Activated T-cell treated with anti-CD3 and anti-CD28 coated beads for 24 hours (primary cell): ENCODE data around the gene DAAM2.

ENCODE experiments used
- DNase-seq: peaks from one replicate; pipeline ENCODE4 v3.0.0-alpha.2; 2020; ENCODE audit warnings: low read depth

DAAM2 gene

GRCh38 chr6:39887692-39888450 lies 95.7 kb downstream of the DAAM2 start:
- DNase-seq = no peak

GRCh38 chr6:39889229-39889628 lies 97.1 kb downstream of the DAAM2 start:
- DNase-seq = no peak

GRCh38 chr6:39891353-39891752 lies 99.2 kb downstream of the DAAM2 start:
- no peak for DNase-seq

GRCh38 chr6:39891976-39892375 lies 99.8 kb downstream of the DAAM2 start:
- no peak for DNase-seq

- DNase-seq = no peak
Measured at GRCh38 chr6:39892490-39893129, 100.4 kb downstream of the DAAM2 start.

GRCh38 chr6:39893286-39893685 lies 101.1 kb downstream of the DAAM2 start:
- no peak for DNase-seq

DNA sequence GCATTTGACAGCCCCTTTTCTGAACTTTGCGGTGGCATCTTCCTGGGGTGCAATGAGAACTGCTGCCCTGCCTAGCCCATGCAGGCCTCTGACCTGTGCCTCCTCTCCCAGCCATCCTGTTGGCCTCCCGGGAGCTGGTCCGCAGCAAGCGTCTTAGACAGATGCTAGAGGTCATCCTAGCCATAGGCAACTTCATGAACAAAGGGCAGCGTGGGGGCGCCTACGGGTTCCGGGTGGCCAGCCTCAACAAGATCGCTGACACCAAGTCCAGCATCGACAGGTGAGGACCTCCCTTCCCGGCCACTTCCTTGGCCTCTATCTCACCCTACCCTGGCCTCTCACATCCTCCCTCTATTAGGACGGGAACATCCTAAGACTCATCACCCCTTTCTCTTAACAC lies 104.5 kb downstream of the DAAM2 start:
- DNase-seq = no peak

DNA sequence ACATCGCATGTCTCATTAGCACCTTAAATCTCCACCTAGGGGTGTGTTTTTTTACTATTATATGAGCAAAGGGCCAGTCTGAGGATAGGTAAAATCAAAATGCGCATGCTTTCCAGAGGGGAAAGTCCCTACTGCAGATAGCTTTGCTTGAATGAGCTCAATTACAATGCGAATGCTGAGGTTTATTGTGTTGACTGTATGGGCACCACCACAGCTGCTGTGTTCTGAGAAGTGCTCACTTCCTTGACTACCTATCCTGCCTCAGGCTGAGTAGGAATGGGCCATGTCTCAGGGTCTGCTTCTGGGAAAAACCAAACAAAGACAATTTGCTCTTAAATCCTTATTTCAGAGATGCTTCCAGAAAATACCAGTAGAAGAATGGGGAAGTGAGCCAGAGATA lies 105.5 kb downstream of the DAAM2 start:
- no peak for DNase-seq

DNA sequence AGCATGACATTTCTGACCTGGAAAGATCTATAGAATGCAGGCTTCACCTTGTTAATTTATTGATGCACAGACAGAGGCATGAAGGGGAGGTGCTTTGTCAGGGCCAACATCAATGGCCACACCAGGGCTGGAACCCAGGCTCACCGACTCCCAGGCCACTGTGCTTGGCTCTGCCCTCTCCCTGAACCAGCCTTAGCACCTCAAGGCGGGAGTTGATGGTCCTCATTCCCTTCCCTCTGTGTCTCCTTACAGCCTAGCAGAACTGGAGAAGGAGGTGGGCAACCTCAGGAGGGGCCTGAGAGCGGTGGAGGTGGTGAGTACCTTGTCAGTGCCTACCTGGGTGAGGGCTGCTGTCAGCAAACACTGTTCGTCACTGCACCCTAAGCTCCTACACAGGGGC lies 106.4 kb downstream of the DAAM2 start:
- DNase-seq = no peak

DNA sequence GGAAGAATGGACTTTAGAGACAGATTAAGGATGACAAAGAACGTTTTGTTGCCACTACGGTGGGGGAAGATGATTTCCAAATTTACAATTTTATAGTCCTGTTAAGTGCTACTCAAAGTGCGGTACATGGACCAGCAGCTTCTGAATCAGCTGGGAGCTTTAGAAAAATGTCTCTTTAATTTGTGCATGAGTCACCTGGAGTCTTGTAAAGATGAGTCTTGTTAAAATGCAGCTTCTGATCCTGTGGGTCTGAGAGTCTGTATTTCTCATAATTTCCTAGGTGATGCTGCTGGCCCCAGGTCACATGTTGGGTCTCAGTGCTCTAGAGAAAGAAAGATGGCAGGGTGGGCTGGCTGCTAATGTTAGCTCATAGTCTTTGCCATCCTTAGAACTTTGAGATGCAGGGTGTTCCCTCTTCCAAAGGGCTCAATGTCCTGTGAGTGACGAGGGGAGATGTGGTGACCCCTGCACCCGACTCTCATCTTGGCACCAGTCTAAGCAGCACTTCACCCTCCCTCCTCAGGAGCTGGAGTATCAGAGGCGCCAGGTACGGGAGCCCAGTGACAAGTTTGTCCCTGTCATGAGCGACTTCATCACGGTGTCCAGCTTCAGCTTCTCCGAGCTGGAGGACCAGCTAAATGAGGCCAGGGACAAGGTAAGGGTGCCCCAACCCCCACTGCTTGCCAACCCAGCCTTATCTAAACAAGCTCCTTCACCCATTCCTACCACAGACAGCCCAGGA lies 107.5 kb downstream of the DAAM2 start:
- DNase-seq = no peak

DNA sequence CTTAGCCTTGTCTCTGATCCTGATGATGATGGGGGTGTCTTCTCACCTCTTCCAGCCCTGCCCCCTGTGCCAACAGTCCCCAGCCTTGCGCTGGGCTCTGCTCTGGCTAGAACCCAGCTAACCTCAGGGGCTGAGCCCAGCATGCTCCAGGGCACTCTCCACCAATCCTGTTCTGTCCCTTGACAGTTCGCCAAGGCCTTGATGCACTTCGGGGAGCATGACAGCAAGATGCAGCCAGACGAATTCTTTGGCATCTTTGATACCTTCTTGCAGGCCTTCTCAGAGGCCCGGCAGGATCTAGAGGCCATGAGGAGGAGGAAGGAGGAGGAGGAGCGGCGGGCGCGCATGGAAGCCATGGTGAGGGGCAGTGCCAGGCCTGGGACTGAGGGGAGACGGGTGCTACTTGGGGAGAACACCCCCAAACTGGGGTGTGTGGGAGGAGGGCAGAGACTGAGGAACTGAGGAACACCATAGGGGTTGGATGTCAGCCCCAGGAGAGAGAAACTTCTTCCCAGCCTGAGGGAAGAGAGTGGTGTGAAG lies 109.0 kb downstream of the DAAM2 start:
- DNase-seq = no peak

DNA sequence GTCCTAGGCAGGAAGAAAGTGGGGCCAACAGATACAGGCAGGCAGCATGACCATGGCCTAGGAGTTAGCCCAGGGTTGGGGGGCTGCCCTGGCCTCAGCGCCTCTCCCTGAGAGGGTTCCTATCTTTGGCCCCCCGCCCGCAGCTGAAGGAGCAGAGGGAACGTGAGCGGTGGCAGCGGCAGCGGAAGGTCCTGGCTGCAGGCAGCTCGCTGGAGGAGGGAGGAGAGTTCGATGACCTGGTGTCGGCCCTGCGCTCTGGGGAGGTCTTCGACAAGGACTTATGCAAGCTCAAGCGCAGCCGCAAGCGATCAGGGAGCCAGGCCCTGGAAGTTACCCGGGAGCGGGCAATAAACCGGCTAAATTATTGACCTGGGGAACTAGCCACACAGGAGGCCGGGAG lies 109.5 kb downstream of the DAAM2 start:
- no peak for DNase-seq

GRCh38 chr6:39902136-39902535 lies 110.0 kb downstream of the DAAM2 start:
- DNase-seq = no peak

DNA sequence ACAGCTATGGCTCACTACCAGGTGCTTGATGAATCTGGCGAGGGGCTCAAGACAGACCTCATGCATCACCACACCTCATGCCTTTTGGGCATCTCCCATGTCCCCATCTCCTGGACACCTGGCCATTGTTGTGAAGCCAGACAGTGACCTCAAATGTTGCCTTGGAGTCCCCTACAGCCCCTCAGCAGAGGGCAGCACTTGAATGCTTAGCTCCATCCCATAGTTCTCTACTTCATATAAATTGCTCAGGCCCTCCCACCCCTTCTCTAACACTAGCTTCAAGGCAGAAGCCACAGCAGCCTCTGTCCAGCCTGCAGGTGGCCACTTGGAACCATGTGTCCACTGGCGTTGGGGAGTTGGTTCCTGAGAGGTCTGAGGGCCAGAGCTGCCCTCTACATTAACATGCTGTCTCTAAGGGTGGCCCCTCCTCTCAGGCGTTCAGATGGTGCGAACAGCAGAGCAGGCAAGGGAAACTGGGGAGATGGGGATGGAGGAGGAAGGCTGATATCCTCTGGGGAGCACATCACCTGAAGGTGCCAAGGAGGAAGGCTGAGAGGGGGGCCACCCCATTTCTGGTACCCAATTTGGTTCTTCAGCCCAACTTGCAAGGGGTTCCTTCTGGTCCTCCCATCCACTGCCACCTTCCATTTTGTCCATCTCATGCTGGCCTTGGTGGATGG lies 110.8 kb downstream of the DAAM2 start:
- DNase-seq = no peak

GRCh38 chr6:39903656-39904055 lies 111.5 kb downstream of the DAAM2 start:
- DNase-seq = no peak

DNA sequence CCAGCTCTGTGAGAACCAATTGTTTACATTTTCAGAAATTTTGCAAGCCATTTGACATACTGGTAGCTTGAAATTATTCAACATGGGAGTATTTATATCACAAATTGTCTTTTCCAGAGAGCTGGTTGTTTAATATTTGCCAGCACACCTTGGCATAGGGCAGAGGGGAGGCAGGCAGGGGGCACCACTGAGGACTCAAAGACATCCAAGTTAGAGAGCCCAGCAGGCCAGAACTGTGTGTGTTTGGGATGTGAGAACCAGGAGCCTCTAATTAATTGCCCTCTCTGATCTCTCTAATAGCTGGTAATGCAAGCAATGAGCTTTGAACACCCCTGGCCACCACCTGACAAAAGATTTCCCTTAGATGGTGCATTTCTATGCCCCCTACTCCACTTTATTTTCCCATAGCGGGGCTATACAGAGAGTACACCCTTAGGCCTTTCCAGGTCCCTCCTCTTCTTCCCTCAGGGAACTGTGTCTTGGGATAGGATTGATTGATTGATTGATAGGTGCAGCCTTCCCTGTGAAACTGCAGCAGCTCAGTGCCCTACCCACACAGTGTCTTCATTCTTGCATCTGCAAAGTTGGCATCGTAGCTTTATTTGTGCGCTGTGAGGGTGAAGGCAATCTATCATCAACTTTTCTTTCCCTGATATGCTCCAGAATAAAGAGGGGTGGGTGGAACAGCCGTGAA lies 112.9 kb downstream of the DAAM2 start:
- no peak for DNase-seq

- no peak for DNase-seq
Measured at GRCh38 chr6:39905640-39905975, 113.4 kb downstream of the DAAM2 start.

- no peak for DNase-seq
Measured at GRCh38 chr6:39906318-39906761, 114.2 kb downstream of the DAAM2 start.

- DNase-seq = no peak
Measured at GRCh38 chr6:39907871-39908575, 115.8 kb downstream of the DAAM2 start.

GRCh38 chr6:39908838-39909583 lies 116.8 kb downstream of the DAAM2 start:
- DNase-seq = no peak
